Pancreas (tissue), 10 donors: ENCODE results near the gene BRMS1L. TPM values are rescaled to one million over a fixed set of nuclear protein-coding genes. Genes with fewer than 3 reads are reported as not detected.
"Not testable (repeated sequence)": the region's sequence is repeated elsewhere in the genome, so short reads cannot be mapped to it uniquely, and the experiment has no call there.

Experiments used
- ATAC-seq, 4 donors: fragments of 200-7000 bp; cut with Tn5 transposase; one replicate each; pipeline versions ENCODE4 v1.8.0 to v1.9.1; 2020; ENCODE audit warnings: mild to moderate bottlenecking in 4 of 4, moderate library complexity in 4 of 4
- DNase-seq, 6 donors: peaks; one replicate each; pipeline ENCODE4 v3.0.0-alpha.2; 2020
- FAIRE-seq: peaks from 2 replicates; lab custom pipeline; 2012; peaks lifted over from hg19 to GRCh38; lab: Jason Lieb, UNC
- H3K27ac ChIP-seq, 4 donors: fragments of 200-600 bp; sonication (generic); 1 replicate in 3 of 4; 2 replicates in 1 of 4; pipeline versions ENCODE4 v1.5.0 to v1.8.0; 2020
- H3K27me3 ChIP-seq, 4 donors: fragments of 200-600 bp; one replicate each; pipeline ENCODE4 v1.8.0; 2021
- H3K36me3 ChIP-seq, 3 donors: fragments of 200-600 bp; sonication (generic) in 1 of 3; one replicate each; pipeline versions ENCODE4 v1.5.0 to v1.8.0; 2020 to 2021
- H3K4me1 ChIP-seq, 3 donors: fragments of 200-600 bp; one replicate each; pipeline ENCODE4 v1.8.0; 2021
- H3K4me3 ChIP-seq, 4 donors: fragments of 200-600 bp; sonication (generic) in 2 of 4; one replicate each; pipeline versions ENCODE4 v1.5.0 to v1.8.0; 2020 to 2021
- H3K9me3 ChIP-seq, 4 donors: fragments of 200-600 bp; one replicate each; pipeline ENCODE4 v1.8.0; 2021
- WGBS, 2 donors: extraction: QIAGEN DNeasy Blood & Tissue Kit; methylation state at CpG; one replicate each; pipeline ENCODE4 v1.1.7; 2013; 5-methylcytosine and 5-hydroxymethylcytosine counted together
- intact Hi-C, 3 donors: fragments of 100-400 bp; cut with DNase I; formaldehyde crosslinking; loops; one replicate each; pipeline versions ENCODE4 v1.11.1 to v1.14.2; 2022
- polyA plus RNA-seq, 2 donors: library from polyadenylated mRNA; stranded (reverse); fragments of 200-250 nt; gene quantifications; one replicate each; pipeline ENCODE4 v1.2.3, GENCODE V29; 2013
- total RNA-seq, 6 donors: library from RNA; stranded (reverse); fragmentation: NEBNext Ultra II Directional in 4 of 6; extraction: Animal tissue kit (Norgen Biotek cat#: 25700) in 4 of 6; gene quantifications; one replicate each; pipeline versions ENCODE4 v1.2.1 to v1.2.4, GENCODE V29; 2021 to 2023
- TF ChIP-seq, protein P1 (sequence below), 4 donors: fragments of 200-600 bp; sonication (generic) in 3 of 4; IDR thresholded peaks; one replicate each; pipeline versions ENCODE4 v1.5.0 to v1.8.0; 2021; ENCODE audit warnings: antibody characterized with exemption in 4 of 4
- donor health status: healthy with polysubstance abuse.
- donor health status: DM: no; HTN: no; CAD: no; lungs with moderate emphysema.
- donor health status: DM: no; HTN: no; CAD: no.
- donor health status: control.
- donor health status: control.
- donor health status: Bipolar disorder and iron deficiency.
- donor health status: DM: yes; HTN: yes; CAD: no.
- donor health status: DM: no; HTN: no; CAD: no.
- donor health status: DM: no; HTN: no; CAD: no.
- donor health status: DM: yes; HTN: yes; CAD: no.

The BRMS1L gene
- total and polyA plus RNA-seq, 8 donors, result 1.5 to 3.8 (median 2.0) TPM

DNA sequence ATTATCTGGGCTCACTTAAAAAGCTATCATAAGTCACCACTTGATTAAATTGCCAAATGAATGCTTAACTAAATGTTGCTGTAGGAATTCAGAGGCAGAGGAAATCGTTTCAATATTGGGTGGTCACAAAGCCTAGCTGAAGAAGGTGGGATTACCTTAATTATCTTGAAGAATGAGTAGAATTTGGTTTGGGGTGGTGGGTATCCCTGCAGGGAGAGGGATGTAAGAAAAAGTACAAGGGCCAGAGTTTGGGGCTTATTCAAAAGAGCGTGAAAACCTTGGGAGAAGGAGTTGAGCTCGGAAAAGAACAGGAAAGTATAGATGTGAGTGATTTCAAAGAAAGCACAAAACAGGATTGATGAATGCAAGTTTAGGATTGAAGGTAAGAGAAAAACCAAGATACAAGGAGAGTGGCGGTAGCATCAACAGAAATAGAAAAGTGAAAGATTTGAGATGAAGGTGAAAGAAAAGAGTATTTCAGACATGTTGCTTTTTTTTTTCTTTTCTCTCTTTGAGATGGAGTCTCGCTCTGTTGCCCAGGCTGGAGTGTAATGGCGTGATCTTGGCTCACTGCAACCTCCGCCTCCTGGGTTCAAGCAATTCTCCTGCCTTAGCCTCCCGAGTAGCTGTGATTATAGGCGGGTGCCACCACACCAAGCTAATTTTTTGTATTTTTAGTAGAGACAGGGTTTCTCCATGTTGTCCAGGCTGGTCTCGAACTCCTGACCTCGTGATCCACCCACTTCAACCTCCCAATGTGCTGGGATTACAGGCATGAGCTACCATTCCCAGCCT lies 1.7 kb downstream of the BRMS1L start:
- 86 to 91% methylated on average over 10 to 11 of the region's 11 CpGs for WGBS, 2 donors
- H3K9me3 ChIP-seq, result no peaks in the 10 kb centered on the region
- H3K27me3 ChIP-seq, result no peaks in the 10 kb centered on the region
- peak overlapping the region in 1 of 4 donors; percentile 92 for H3K4me3 ChIP-seq
- no peak overlapping the region for H3K27ac ChIP-seq
- no peak for FAIRE-seq
- no peak for DNase-seq
- H3K4me1 ChIP-seq, result peaks cover 0 to 5% (median 0%) of the 10 kb centered on the region in 3 donors
- TF ChIP-seq, protein P1, sequence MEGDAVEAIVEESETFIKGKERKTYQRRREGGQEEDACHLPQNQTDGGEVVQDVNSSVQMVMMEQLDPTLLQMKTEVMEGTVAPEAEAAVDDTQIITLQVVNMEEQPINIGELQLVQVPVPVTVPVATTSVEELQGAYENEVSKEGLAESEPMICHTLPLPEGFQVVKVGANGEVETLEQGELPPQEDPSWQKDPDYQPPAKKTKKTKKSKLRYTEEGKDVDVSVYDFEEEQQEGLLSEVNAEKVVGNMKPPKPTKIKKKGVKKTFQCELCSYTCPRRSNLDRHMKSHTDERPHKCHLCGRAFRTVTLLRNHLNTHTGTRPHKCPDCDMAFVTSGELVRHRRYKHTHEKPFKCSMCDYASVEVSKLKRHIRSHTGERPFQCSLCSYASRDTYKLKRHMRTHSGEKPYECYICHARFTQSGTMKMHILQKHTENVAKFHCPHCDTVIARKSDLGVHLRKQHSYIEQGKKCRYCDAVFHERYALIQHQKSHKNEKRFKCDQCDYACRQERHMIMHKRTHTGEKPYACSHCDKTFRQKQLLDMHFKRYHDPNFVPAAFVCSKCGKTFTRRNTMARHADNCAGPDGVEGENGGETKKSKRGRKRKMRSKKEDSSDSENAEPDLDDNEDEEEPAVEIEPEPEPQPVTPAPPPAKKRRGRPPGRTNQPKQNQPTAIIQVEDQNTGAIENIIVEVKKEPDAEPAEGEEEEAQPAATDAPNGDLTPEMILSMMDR (IDR thresholded peaks at IDR 0.05), result no peak
- intact Hi-C loops, result no loop called here
- no peak for ATAC-seq
- H3K36me3 ChIP-seq, result peaks cover 0 to 4% (median 0%) of the 10 kb centered on the region in 3 donors

DNA sequence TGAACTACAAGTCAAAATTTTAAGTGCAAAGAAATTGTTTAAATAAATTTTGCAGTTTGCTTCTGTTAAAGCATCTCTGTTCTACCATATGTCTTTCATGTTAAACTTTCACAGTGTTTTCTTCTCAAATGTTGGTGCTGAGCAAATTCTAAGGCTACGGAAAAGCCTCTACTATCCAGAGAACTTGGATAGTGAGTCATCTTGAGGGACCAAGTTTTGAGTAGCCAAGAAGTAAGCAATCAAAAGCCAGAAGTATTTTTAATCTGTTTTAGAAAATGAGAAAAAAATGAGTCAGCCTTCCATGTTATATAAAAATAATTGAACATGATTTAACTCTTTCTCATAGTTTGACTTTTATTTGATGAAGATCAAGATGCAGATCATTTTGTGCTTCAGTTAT lies 3.3 kb downstream of the BRMS1L start:
- ATAC-seq (no peak), FAIRE-seq (no peak), DNase-seq (no peak)
- Histone ChIP-seq H3K4me3 (no peak overlapping the region), H3K27ac (no peak overlapping the region), H3K4me1 (peaks cover 0 to 5% (median 0%) of the 10 kb centered on the region in 3 donors), H3K27me3 (no peaks in the 10 kb centered on the region), H3K9me3 (no peaks in the 10 kb centered on the region), H3K36me3 (peaks cover 0 to 7% (median 0%) of the 10 kb centered on the region in 3 donors)
- WGBS, 2 donors, result 80 to 84% methylated on average over 1 of the region's 1 CpG
- TF ChIP-seq, protein P1 (IDR thresholded peaks at IDR 0.05), result no peak
- intact Hi-C loops, result no loop called here

DNA sequence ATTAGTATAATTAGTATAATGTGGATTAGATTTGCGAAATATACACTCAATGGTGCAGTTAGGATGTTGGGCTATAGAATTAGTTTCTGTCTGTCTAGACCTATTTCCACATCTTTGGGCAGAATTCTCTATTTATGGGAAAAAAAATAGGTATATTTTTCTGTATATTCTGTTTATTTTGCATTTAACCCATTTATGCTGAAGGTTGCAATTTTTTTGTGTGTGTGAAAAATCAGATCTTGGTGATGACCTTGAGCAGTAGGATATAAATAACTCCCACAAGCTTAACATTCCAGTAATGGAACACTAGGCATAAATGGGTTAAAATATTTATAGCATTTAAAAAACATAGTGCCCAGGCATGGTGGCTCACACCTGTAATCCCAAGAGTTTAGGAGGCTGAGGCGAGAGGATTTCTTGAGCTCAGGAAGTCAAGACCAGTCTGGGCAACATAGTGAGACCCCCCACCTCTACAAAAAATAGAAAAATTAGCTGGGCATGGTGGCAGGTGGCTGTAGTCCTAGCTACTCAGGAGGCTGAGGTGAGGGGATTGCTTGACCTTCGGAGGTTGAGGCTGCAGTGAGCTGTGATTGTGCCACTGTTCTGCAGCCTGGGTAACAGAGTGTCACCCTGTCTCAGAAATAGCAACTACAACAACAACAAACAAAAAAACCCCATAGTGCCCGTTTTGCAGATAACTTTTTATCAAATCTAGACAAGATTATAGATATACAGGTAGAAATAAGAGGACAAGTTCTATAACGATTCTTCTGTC lies 9.3 kb downstream of the BRMS1L start:
- 76 to 78% methylated on average over 5 of the region's 5 CpGs for WGBS, 2 donors
- H3K27ac ChIP-seq, result no peak overlapping the region
- intact Hi-C loops, result no loop called here
- H3K36me3 ChIP-seq, result peaks cover 0 to 7% (median 3%) of the 10 kb centered on the region in 3 donors
- no peaks in the 10 kb centered on the region for H3K9me3 ChIP-seq
- no peak for FAIRE-seq
- H3K4me3 ChIP-seq, result no peak overlapping the region
- no peaks in the 10 kb centered on the region for H3K27me3 ChIP-seq
- no peak for DNase-seq
- no peak for ATAC-seq
- TF ChIP-seq, protein P1 (IDR thresholded peaks at IDR 0.05), result no peak
- no peaks in the 10 kb centered on the region for H3K4me1 ChIP-seq

DNA sequence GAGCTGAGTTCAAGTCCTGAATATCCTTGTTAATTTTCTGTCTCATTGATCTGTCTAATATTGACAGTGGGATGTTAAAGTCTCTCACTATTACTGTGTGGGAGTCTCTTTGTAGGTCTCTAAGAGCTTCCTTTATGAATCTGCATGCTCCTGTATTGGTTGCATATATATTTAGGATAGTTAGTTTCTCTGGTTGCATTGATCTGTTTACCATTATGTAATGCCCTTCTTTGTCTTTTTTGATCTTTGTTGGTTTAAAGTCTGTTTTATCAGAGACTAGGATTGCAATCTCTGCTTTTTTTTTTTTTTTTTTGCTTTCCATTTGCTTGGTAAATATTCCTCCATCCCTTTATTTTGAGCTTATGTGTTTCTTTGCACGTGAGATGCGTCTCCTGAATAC lies 15.6 kb downstream of the BRMS1L start:
- H3K36me3 ChIP-seq, result peaks cover 0 to 16% (median 0%) of the 10 kb centered on the region in 3 donors
- ATAC-seq, H3K4me3 ChIP-seq, FAIRE-seq, H3K4me1 ChIP-seq, H3K27ac ChIP-seq, intact Hi-C loops, H3K9me3 ChIP-seq, H3K27me3 ChIP-seq, DNase-seq: not testable (repeated sequence)
- 98 to 100% methylated on average over 2 of the region's 2 CpGs for WGBS, 2 donors

DNA sequence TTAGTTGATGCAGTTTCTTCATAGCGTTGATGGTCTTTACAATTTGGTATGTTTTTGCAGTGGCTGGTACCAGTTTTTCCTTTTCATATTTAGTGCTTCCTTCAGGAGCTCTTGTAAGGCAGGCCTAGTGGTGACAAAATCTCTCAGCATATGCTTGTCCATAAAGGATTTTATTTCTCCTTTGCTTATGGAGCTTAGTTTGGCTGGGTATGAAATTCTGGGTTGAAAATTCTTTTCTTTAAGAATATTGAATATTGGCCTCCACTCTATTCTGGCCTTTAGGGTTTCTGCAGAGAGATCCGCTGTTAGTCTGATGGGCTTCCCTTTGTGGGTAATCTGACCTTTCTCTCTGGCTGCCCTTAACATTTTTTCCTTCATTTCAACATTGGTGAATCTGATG lies 16.1 kb downstream of the BRMS1L start:
- ATAC-seq, H3K27me3 ChIP-seq, FAIRE-seq, H3K9me3 ChIP-seq, H3K4me1 ChIP-seq, H3K4me3 ChIP-seq, DNase-seq, H3K27ac ChIP-seq, intact Hi-C loops: not testable (repeated sequence)
- peaks cover 0 to 16% (median 0%) of the 10 kb centered on the region in 3 donors for H3K36me3 ChIP-seq
- 95 to 98% methylated on average over 2 of the region's 2 CpGs for WGBS, 2 donors
